ENCODE results near the gene L3MBTL4. TPM values are rescaled to one million over a fixed set of nuclear protein-coding genes. Genes with fewer than 3 reads are reported as not detected.

The L3MBTL4 gene
- total RNA-seq, 1 experiment from 2014 or later: not detected

- DNase-seq (ENCODE audit: low spot score): no peak
- Histone ChIP-seq H3K4me3 (ENCODE audit: low read depth, low read length, poor library complexity, severe bottlenecking) (no peak overlapping the region), H3K27ac (ENCODE audit: low read depth, low read length, poor library complexity, severe bottlenecking) (no peak overlapping the region), H3K36me3 (ENCODE audit: insufficient read depth, low read length, poor library complexity, severe bottlenecking) (no peaks in the 10 kb centered on the region), H3K27me3 (replicated peaks; ENCODE audit: insufficient read depth, low read depth, low read length, poor library complexity) (no peaks in the 10 kb centered on the region), H3K4me1 (ENCODE audit: insufficient read depth, low read length, poor library complexity, severe bottlenecking) (no peaks in the 10 kb centered on the region), H3K9me3 (ENCODE audit: low read depth, low read length, poor library complexity, severe bottlenecking) (peaks cover 59% of the 10 kb centered on the region)
- POLR2A ChIA-PET (ENCODE audit: low non-redundant PET): no interaction called here
- BruUV-seq (replicated peaks): no TSS peak
- TF ChIP-seq, protein P1, sequence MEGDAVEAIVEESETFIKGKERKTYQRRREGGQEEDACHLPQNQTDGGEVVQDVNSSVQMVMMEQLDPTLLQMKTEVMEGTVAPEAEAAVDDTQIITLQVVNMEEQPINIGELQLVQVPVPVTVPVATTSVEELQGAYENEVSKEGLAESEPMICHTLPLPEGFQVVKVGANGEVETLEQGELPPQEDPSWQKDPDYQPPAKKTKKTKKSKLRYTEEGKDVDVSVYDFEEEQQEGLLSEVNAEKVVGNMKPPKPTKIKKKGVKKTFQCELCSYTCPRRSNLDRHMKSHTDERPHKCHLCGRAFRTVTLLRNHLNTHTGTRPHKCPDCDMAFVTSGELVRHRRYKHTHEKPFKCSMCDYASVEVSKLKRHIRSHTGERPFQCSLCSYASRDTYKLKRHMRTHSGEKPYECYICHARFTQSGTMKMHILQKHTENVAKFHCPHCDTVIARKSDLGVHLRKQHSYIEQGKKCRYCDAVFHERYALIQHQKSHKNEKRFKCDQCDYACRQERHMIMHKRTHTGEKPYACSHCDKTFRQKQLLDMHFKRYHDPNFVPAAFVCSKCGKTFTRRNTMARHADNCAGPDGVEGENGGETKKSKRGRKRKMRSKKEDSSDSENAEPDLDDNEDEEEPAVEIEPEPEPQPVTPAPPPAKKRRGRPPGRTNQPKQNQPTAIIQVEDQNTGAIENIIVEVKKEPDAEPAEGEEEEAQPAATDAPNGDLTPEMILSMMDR (conservative IDR thresholded peaks at IDR 0.05; ENCODE audit: low read depth, low read length): no peak
- no peak for TF ChIP-seq EZH2 (IDR thresholded peaks at IDR 0.05; ENCODE audit: borderline replicate concordance, low read depth, low read length, poor library complexity, severe bottlenecking)
- intact Hi-C loops (cut with micrococcal nuclease; ENCODE audit: unreplicated experiment): no loop called here
- CTCF ChIA-PET: no interaction called here
Observed at GRCh38 chr18:6255886-6256285, 158.8 kb downstream of the L3MBTL4 start.

DNA sequence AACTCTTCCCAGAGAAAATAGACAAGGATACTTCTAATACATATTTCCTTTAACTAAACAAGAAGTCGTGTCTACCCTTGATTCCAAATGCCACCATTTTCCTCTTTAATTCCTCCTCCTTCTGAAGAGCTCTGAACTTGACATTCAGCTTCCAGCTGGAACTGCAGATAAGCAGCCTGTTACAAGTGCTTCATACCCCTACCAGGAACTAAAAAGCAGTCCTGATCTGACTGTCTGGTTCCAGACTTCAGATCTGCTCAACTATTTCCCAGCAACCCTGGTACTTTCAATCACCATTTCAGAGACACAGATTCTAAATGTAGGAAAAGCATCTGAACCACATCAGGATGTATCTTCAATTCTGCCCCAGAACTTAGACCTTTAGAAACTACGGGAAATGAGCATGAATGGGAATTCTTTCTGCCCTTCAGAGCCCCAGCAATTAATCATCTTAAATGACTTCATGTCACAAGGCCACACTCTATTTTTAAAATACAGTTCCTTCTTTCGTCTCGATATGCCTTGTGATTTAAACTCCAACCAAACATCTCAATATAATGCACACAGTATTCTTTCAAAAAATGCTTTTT, 159.5 kb downstream of the L3MBTL4 start:
- no TSS peak for BruUV-seq (replicated peaks)
- POLR2A ChIA-PET (ENCODE audit: low non-redundant PET): no interaction called here
- no peaks in the 10 kb centered on the region for H3K36me3 ChIP-seq (ENCODE audit: insufficient read depth, low read length, poor library complexity, severe bottlenecking)
- no peaks in the 10 kb centered on the region for H3K4me1 ChIP-seq (ENCODE audit: insufficient read depth, low read length, poor library complexity, severe bottlenecking)
- H3K27me3 ChIP-seq (replicated peaks; ENCODE audit: insufficient read depth, low read depth, low read length, poor library complexity): no peaks in the 10 kb centered on the region
- TF ChIP-seq, protein P1 (conservative IDR thresholded peaks at IDR 0.05; ENCODE audit: low read depth, low read length): no peak
- no peak for TF ChIP-seq EZH2 (IDR thresholded peaks at IDR 0.05; ENCODE audit: borderline replicate concordance, low read depth, low read length, poor library complexity, severe bottlenecking)
- H3K4me3 ChIP-seq (ENCODE audit: low read depth, low read length, poor library complexity, severe bottlenecking): no peak overlapping the region
- DNase-seq (ENCODE audit: low spot score): no peak
- CTCF ChIA-PET: no interaction called here
- peaks cover 58% of the 10 kb centered on the region for H3K9me3 ChIP-seq (ENCODE audit: low read depth, low read length, poor library complexity, severe bottlenecking)
- intact Hi-C loops (cut with micrococcal nuclease; ENCODE audit: unreplicated experiment): no loop called here
- H3K27ac ChIP-seq (ENCODE audit: low read depth, low read length, poor library complexity, severe bottlenecking): no peak overlapping the region

- TF ChIP-seq EZH2 (IDR thresholded peaks at IDR 0.05; ENCODE audit: borderline replicate concordance, low read depth, low read length, poor library complexity, severe bottlenecking): no peak
- TF ChIP-seq, protein P1 (conservative IDR thresholded peaks at IDR 0.05; ENCODE audit: low read depth, low read length): no peak
- ChIA-PET CTCF (no interaction called here), POLR2A (ENCODE audit: low non-redundant PET) (no interaction called here)
- intact Hi-C loops (cut with micrococcal nuclease; ENCODE audit: unreplicated experiment): no loop called here
- DNase-seq (ENCODE audit: low spot score): no peak
- H3K9me3 ChIP-seq (ENCODE audit: low read depth, low read length, poor library complexity, severe bottlenecking): peaks cover 55% of the 10 kb centered on the region
- no peak overlapping the region for H3K4me3 ChIP-seq (ENCODE audit: low read depth, low read length, poor library complexity, severe bottlenecking)
- no TSS peak for BruUV-seq (replicated peaks)
- H3K27ac ChIP-seq (ENCODE audit: low read depth, low read length, poor library complexity, severe bottlenecking): no peak overlapping the region
- no peaks in the 10 kb centered on the region for H3K4me1 ChIP-seq (ENCODE audit: insufficient read depth, low read length, poor library complexity, severe bottlenecking)
- no peaks in the 10 kb centered on the region for H3K36me3 ChIP-seq (ENCODE audit: insufficient read depth, low read length, poor library complexity, severe bottlenecking)
- H3K27me3 ChIP-seq (replicated peaks; ENCODE audit: insufficient read depth, low read depth, low read length, poor library complexity): no peaks in the 10 kb centered on the region
Observed at GRCh38 chr18:6254456-6254855, 160.3 kb downstream of the L3MBTL4 start.
